ENCODE results near the gene NLK.

Gene NLK

DNA sequence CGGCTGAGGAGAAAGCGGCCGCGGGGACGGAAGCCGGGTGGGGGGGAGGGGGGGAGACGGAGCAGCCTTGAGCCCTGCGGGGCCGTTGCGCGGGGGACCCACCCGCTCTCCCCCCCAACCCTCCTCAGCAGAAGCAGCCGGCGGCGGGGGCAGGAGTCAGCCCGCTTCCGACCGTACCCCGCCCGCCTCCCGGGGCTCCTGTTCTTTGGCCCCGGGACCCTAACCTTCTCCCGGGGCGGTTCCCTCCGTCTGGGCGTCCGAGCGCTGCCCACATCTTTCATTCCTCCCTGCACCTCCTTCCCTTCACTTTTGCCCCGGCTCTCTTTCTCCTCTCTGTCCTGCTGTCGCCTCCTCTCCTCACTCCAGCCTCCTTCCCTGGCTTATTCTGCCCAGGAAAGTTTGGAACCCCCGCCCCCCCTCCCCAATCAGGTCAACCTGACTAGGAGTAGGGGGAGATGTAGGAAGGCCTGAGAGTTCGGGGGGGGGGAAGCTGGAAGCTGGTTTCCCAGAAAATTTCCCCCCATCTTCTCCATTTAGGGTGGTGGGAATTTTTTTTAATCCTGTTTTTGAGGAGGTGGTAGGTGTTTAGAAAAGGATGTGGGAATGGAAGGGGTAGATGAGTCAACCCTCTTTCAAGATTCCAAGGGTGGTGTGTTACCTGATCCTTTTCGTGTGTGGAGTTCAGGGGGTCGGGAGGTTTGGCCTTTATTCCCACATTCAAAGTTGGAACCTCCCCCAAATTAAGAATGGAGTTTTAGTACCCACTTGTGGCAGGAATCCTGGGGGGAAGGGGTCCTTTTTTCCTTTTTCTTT lies 427 bp upstream of the NLK start:
- peaks cover 8% of the 10 kb centered on the region; the same call in 1 of the 2 replicates for H3K36me3 ChIP-seq (ENCODE audit: low read length)
- H3K27ac ChIP-seq (ENCODE audit: low read depth, low read length) = no peak overlapping the region
- TF ChIP-seq, protein P1, sequence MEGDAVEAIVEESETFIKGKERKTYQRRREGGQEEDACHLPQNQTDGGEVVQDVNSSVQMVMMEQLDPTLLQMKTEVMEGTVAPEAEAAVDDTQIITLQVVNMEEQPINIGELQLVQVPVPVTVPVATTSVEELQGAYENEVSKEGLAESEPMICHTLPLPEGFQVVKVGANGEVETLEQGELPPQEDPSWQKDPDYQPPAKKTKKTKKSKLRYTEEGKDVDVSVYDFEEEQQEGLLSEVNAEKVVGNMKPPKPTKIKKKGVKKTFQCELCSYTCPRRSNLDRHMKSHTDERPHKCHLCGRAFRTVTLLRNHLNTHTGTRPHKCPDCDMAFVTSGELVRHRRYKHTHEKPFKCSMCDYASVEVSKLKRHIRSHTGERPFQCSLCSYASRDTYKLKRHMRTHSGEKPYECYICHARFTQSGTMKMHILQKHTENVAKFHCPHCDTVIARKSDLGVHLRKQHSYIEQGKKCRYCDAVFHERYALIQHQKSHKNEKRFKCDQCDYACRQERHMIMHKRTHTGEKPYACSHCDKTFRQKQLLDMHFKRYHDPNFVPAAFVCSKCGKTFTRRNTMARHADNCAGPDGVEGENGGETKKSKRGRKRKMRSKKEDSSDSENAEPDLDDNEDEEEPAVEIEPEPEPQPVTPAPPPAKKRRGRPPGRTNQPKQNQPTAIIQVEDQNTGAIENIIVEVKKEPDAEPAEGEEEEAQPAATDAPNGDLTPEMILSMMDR (IDR thresholded peaks at IDR 0.05; ENCODE audit: insufficient read depth, low read length, poor library complexity, severe bottlenecking) = no peak
- no peak for TF ChIP-seq EZH2phosphoT487 (conservative IDR thresholded peaks at IDR 0.05; ENCODE audit: low read length)
- peaks cover 43% of the 10 kb centered on the region for H3K79me2 ChIP-seq (ENCODE audit: insufficient read depth, low read length)
- H3K27me3 ChIP-seq (ENCODE audit: low read length) = no peaks in the 10 kb centered on the region
- H2AFZ ChIP-seq (ENCODE audit: low read depth, low read length, severe bottlenecking) = peak overlapping the region; percentile 74
- peak overlapping the region; percentile 74 for H3K9ac ChIP-seq (ENCODE audit: low read length)
- H3K9me3 ChIP-seq (ENCODE audit: insufficient read depth, low read length) = no peaks in the 10 kb centered on the region
- no peaks in the 10 kb centered on the region; the same call in 1 of the 2 replicates for H4K20me1 ChIP-seq (ENCODE audit: low read depth, low read length)
- H3K9me2 ChIP-seq (replicated peaks; ENCODE audit: insufficient read depth, low read length) = no peaks in the 10 kb centered on the region
- H3K4me3 ChIP-seq (ENCODE audit: insufficient read depth, low read length, poor library complexity, severe bottlenecking) = peak overlapping the region; percentile 95
- H3F3A ChIP-seq (ENCODE audit: insufficient read depth) = peaks cover 5% of the 10 kb centered on the region; the same call in 1 of the 2 replicates
- H3K4me2 ChIP-seq (ENCODE audit: low read depth, low read length, poor library complexity, severe bottlenecking) = peak overlapping the region; percentile 80

DNA sequence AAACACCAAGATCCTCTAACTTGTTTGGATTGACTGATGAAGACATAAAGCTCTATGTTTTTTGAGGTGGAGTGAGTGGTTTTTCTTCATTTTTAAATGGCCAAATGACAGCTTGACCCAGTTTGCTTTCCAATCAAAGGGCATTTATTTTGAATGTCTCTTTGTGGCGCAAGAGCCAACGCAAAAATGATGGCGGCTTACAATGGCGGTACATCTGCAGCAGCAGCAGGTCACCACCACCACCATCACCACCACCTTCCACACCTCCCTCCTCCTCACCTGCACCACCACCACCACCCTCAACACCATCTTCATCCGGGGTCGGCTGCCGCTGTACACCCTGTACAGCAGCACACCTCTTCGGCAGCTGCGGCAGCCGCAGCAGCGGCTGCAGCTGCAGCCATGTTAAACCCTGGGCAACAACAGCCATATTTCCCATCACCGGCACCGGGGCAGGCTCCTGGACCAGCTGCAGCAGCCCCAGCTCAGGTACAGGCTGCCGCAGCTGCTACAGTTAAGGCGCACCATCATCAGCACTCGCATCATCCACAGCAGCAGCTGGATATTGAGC lies 329 bp downstream of the NLK start:
- Histone ChIP-seq H3K36me3 (ENCODE audit: low read length) (peaks cover 8% of the 10 kb centered on the region; the same call in 1 of the 2 replicates), H3K9me2 (replicated peaks; ENCODE audit: insufficient read depth, low read length) (no peaks in the 10 kb centered on the region), H3K27ac (ENCODE audit: low read depth, low read length) (no peak overlapping the region), H3K4me3 (ENCODE audit: insufficient read depth, low read length, poor library complexity, severe bottlenecking) (peak overlapping the region; percentile 95), H3K27me3 (ENCODE audit: low read length) (no peaks in the 10 kb centered on the region), H3K9ac (ENCODE audit: low read length) (peak overlapping the region; percentile 74), H3F3A (ENCODE audit: insufficient read depth) (peaks cover 5% of the 10 kb centered on the region; the same call in 1 of the 2 replicates), H3K4me2 (ENCODE audit: low read depth, low read length, poor library complexity, severe bottlenecking) (peak overlapping the region; percentile 80), H3K79me2 (ENCODE audit: insufficient read depth, low read length) (peaks cover 50% of the 10 kb centered on the region), H2AFZ (ENCODE audit: low read depth, low read length, severe bottlenecking) (no peak overlapping the region), H3K9me3 (ENCODE audit: insufficient read depth, low read length) (no peaks in the 10 kb centered on the region), H4K20me1 (ENCODE audit: low read depth, low read length) (no peaks in the 10 kb centered on the region; the same call in 1 of the 2 replicates)
- TF ChIP-seq, protein P1 (IDR thresholded peaks at IDR 0.05; ENCODE audit: insufficient read depth, low read length, poor library complexity, severe bottlenecking) = no peak
- no peak for TF ChIP-seq EZH2phosphoT487 (conservative IDR thresholded peaks at IDR 0.05; ENCODE audit: low read length)

GRCh38 chr17:28043296-28043695 lies 819 bp downstream of the NLK start:
- Histone ChIP-seq H3F3A (ENCODE audit: insufficient read depth) (peaks cover 5% of the 10 kb centered on the region; the same call in 1 of the 2 replicates), H3K36me3 (ENCODE audit: low read length) (peaks cover 8% of the 10 kb centered on the region; the same call in 1 of the 2 replicates), H3K9ac (ENCODE audit: low read length) (no peak overlapping the region), H3K79me2 (ENCODE audit: insufficient read depth, low read length) (peaks cover 55% of the 10 kb centered on the region), H3K27ac (ENCODE audit: low read depth, low read length) (no peak overlapping the region), H3K4me3 (ENCODE audit: insufficient read depth, low read length, poor library complexity, severe bottlenecking) (no peak overlapping the region), H3K9me3 (ENCODE audit: insufficient read depth, low read length) (no peaks in the 10 kb centered on the region), H3K9me2 (replicated peaks; ENCODE audit: insufficient read depth, low read length) (no peaks in the 10 kb centered on the region), H3K27me3 (ENCODE audit: low read length) (no peaks in the 10 kb centered on the region), H4K20me1 (ENCODE audit: low read depth, low read length) (no peaks in the 10 kb centered on the region; the same call in 1 of the 2 replicates), H3K4me2 (ENCODE audit: low read depth, low read length, poor library complexity, severe bottlenecking) (peak overlapping the region; percentile 50), H2AFZ (ENCODE audit: low read depth, low read length, severe bottlenecking) (no peak overlapping the region)
- TF ChIP-seq EZH2phosphoT487 (conservative IDR thresholded peaks at IDR 0.05; ENCODE audit: low read length) = no peak
- TF ChIP-seq, protein P1 (IDR thresholded peaks at IDR 0.05; ENCODE audit: insufficient read depth, low read length, poor library complexity, severe bottlenecking) = no peak

Measured in SU-DHL-6 (cell line).